GM20431 (cell line): ENCODE results near the gene DBX2.
"Not testable (repeated sequence)": the region's sequence is repeated elsewhere in the genome, so short reads cannot be mapped to it uniquely, and the experiment has no call there.

ENCODE experiments used
- in situ Hi-C: fragments of 300-500 bp; cut with MseI, MboI; formaldehyde crosslinking; loops from one replicate; pipeline ENCODE4 v1.15.0; 2020; ENCODE audit warnings: low sequenced_read_pairs; ENCODE audit not compliant: unreplicated experiment

Gene DBX2

GRCh38 chr12:45050751-45051571, at the start of gene DBX2:
Gene DBX2, minus strand, starts transcription at chr12:45051099. Its CDS starts 172 bp downstream, at chr12:45050927.
- in situ Hi-C loops, result no loop called here

- in situ Hi-C loops, result no loop called here
These were observed 47.9 kb upstream of the DBX2 start for GRCh38 chr12:45098766-45099165.

- in situ Hi-C loops, result not testable (repeated sequence)
These were observed 44.5 kb upstream of the DBX2 start for GRCh38 chr12:45095417-45095816.

- in situ Hi-C loops, result no loop called here
These were observed 42.2 kb upstream of the DBX2 start for GRCh38 chr12:45093051-45093450.

- in situ Hi-C loops, result no loop called here
These were observed 38.6 kb upstream of the DBX2 start for GRCh38 chr12:45089411-45090075.

GRCh38 chr12:45088608-45089007, 37.7 kb upstream of the DBX2 start:
- in situ Hi-C loops, result no loop called here

GRCh38 chr12:45084248-45084647, 33.3 kb upstream of the DBX2 start:
- in situ Hi-C loops, result not testable (repeated sequence)

GRCh38 chr12:45077251-45077650, 26.4 kb upstream of the DBX2 start:
- in situ Hi-C loops, result no loop called here

- in situ Hi-C loops, result no loop called here
These were observed 25.6 kb upstream of the DBX2 start for GRCh38 chr12:45076417-45077026.

- in situ Hi-C loops, result no loop called here
These were observed 24.8 kb upstream of the DBX2 start for GRCh38 chr12:45075587-45076282.

- in situ Hi-C loops, result no loop called here
These were observed 14.3 kb upstream of the DBX2 start for GRCh38 chr12:45065125-45065626.

- in situ Hi-C loops, result no loop called here
These were observed 10.1 kb upstream of the DBX2 start for GRCh38 chr12:45060976-45061375.

GRCh38 chr12:45051572-45052125, 750 bp upstream of the DBX2 start:
- in situ Hi-C loops, result no loop called here

- in situ Hi-C loops, result no loop called here
These were observed 768 bp downstream of the DBX2 start for GRCh38 chr12:45049912-45050750.

GRCh38 chr12:45042599-45042998, 8.3 kb downstream of the DBX2 start:
- in situ Hi-C loops, result no loop called here

- in situ Hi-C loops, result no loop called here
These were observed 9.9 kb downstream of the DBX2 start for GRCh38 chr12:45040977-45041376.

- in situ Hi-C loops, result no loop called here
These were observed 11.1 kb downstream of the DBX2 start for GRCh38 chr12:45039757-45040156.

- in situ Hi-C loops, result no loop called here
These were observed 16.0 kb downstream of the DBX2 start for GRCh38 chr12:45034861-45035265.

- in situ Hi-C loops, result no loop called here
These were observed 33.0 kb downstream of the DBX2 start for GRCh38 chr12:45017916-45018315.
